Endothelial cell of umbilical vein (primary cell): ENCODE results near the gene TESPA1.

Source experiments
- CTCF ChIP-seq, 2 donors: IDR thresholded peaks; 1 replicate in 1 of 2; 2 replicates in 1 of 2; pipeline ENCODE4 v1.5.1; 2011; ENCODE audit warnings: low read length in 2 of 2, mild to moderate bottlenecking in 2 of 2, moderate library complexity in 2 of 2, control low read depth in 1 of 2, inconsistent platforms in 1 of 2, low read depth in 1 of 2; ENCODE audit not compliant: insufficient read depth in 1 of 2; ENCODE audit errors: extremely low read depth in 1 of 2
- EZH2 ChIP-seq: IDR thresholded peaks from 2 replicates; pipeline ENCODE4 v1.6.1; 2012; ENCODE audit warnings: borderline replicate concordance, low read depth, mild to moderate bottlenecking, moderate library complexity, low read length, inconsistent platforms; ENCODE audit not compliant: severe bottlenecking
- FOS ChIP-seq: IDR thresholded peaks from 2 replicates; pipeline ENCODE4 v1.6.1; 2011; ENCODE audit warnings: mild to moderate bottlenecking, low read length, moderate library complexity, borderline replicate concordance; ENCODE audit not compliant: insufficient read depth
- MYC ChIP-seq: IDR thresholded peaks from one replicate; pipeline ENCODE4 v1.6.1; 2011; ENCODE audit warnings: mild to moderate bottlenecking, low read depth, low read length
- POLR2A ChIP-seq: IDR thresholded peaks from 2 replicates; pipeline ENCODE4 v1.6.1; 2012; ENCODE audit warnings: low read depth, mild to moderate bottlenecking, control low read depth, low read length
- TF ChIP-seq, protein P1 (sequence below): IDR thresholded peaks from 2 replicates; pipeline ENCODE4 v1.6.1; 2011; ENCODE audit not compliant: insufficient read depth, insufficient read length

- TF ChIP-seq CTCF (IDR thresholded peaks at IDR 0.05; ENCODE audit: extremely low read depth in 1 of 2, insufficient read depth in 1 of 2, low read depth in 1 of 2, low read length in 2 of 2) (no peak), MYC (no peak), EZH2 (no peak), FOS (no peak), POLR2A (no peak)
- TF ChIP-seq, protein P1, sequence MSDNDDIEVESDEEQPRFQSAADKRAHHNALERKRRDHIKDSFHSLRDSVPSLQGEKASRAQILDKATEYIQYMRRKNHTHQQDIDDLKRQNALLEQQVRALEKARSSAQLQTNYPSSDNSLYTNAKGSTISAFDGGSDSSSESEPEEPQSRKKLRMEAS: no peak
Observed at GRCh38 chr12:54948171-54948570, 36.4 kb downstream of the TESPA1 start.
